Hematopoietic multipotent progenitor cell treated with erythropoietin and hydrocortisone succinate and interleukin-3 and kit ligand, for 8 days (in vitro differentiated cells): Measurements from ENCODE around the gene SNIP1.
"Not testable (repeated sequence)": the region's sequence is repeated elsewhere in the genome, so short reads cannot be mapped to it uniquely, and the experiment has no call there.

ENCODE experiments used
- DNase-seq: peaks from one replicate; pipeline ENCODE4 v3.0.0-alpha.2; 2015

Gene SNIP1

GRCh38 chr1:37506740-37507139 is 47.4 kb downstream of the SNIP1 start:
- DNase-seq = no peak

- DNase-seq = not testable (repeated sequence)
Measured at GRCh38 chr1:37502791-37503190, 51.3 kb downstream of the SNIP1 start.

GRCh38 chr1:37502104-37502503 is 52.0 kb downstream of the SNIP1 start:
- DNase-seq = no peak

GRCh38 chr1:37501661-37502060 is 52.4 kb downstream of the SNIP1 start:
- no peak for DNase-seq

GRCh38 chr1:37498872-37499617 is 55.0 kb downstream of the SNIP1 start:
- peak; percentile 83 for DNase-seq

- DNase-seq = no peak
Measured at GRCh38 chr1:37497832-37498231, 56.3 kb downstream of the SNIP1 start.

- DNase-seq = no peak
Measured at GRCh38 chr1:37495875-37496274, 58.2 kb downstream of the SNIP1 start.

GRCh38 chr1:37493336-37494098 is 60.6 kb downstream of the SNIP1 start:
- DNase-seq = no peak

GRCh38 chr1:37487619-37487984 is 66.5 kb downstream of the SNIP1 start:
- no peak for DNase-seq

GRCh38 chr1:37486680-37487618 is 67.1 kb downstream of the SNIP1 start:
- peak; percentile 75 for DNase-seq

- no peak for DNase-seq
Measured at GRCh38 chr1:37485902-37486679, 68.0 kb downstream of the SNIP1 start.
